CD4-positive, alpha-beta T cell treated with Interleukin-6 at 100 ng/mL for 8 hours (primary cell): Measurements from ENCODE around the gene NODAL.

Source experiments
- DNase-seq: peaks from one replicate; pipeline ENCODE4 v3.0.0-alpha.2; 2020; ENCODE audit warnings: mixed read lengths, low spot score

The NODAL gene

DNA sequence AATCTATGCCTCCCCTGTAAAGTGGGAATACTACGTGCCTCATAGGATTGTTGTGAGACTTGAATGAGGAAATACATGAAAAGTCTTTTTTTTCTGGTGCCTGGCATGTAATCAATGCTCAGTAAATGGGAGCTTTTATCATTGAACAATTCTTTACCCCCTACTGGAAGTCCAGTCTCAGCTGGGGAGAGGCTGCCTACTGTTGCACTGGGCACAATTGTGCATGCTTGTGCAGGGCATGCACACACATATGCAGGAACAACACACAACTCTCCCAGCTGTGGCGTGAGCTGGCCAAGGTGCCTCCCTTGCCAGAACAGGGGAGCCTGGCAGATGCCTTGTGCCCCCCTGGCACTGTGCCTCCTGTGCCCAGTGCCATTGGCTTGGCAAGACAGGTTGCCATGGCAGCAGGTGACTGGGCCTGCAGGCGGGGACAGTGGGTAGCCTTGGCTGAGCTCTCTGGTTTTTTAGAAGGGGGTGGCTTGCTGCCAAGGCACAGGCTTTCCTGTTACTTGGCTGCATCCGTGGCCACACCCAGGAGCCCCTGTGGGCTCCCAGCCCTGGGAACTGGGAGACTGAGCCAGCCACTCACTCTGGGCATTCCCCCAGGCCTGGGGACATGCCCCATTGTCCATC is 21.0 kb upstream of the NODAL start:
- DNase-seq: no peak

- DNase-seq: peak; percentile 44
Measured at GRCh38 chr10:70461397-70462348, 20.2 kb upstream of the NODAL start.

GRCh38 chr10:70459774-70460490 is 18.5 kb upstream of the NODAL start:
- DNase-seq: no peak

DNA sequence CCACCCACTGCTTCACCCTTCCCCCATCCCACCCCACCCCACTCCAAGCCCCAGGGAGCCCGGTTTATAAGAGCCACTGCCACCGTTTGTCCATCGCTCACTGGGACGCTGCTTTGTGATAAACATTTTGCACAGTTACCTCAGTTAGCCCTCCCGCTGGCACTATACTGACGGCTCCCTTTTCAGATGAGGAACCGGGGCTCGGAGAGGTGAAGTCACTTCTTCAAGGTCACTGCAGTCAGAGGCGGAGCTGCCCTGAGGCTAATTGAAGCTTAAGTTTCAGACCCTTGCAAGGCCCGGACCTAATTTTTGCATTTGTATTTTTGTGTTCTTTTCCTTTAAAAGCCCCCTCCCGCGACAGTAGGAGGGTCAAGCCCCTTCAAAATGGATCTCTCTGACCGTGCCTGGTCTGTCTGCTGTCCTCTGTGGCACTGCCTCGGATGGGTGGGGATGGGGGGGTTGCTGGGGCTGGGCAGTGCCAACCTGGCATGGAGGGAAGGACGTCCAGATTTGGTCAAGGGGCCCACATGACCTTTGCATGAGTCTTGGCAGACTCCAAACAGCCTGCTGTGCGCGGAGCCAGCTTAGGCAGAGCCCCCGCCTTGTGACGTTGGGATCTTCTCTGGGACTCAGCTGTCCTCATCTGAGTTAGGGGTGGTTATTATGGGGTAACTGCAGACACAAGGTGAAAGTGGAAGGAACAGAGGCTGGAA is 17.7 kb upstream of the NODAL start:
- no peak for DNase-seq

DNA sequence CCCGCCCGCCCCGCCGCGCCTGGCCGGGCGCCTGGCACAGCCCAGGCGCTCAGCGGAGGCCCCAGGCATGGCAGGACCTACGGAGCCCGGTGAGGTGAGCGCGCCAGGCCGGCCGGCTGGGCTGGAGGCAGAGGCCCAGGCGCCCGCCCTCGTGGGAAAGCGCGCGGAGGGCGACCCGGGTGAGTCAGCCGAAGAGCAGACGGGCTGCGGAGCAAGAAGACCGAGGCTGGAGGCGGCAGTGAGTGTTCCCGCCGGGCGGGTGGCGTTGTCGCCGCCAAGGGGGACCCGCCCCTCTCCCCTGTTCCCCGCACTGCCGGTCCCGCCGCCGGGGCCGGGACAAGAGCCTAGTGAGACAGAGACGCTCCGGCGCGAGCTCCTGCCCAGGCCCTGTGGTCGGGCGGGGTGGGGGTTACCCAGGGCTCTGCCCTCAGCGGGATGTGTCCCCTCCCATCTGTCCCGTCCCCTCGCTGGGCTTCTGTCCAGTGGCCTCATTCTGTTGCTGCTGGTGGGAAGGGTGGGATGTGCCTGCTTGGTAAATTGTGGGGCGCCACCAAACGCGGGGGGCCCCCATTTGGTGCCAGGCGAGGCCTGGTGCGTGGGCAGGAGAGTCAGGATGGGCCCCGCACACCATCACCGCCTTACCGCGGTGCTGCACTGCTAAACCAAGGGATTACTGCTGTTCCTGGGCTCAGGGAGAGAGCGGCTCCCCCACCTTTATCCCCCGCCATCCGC is 17.0 kb upstream of the NODAL start:
- DNase-seq: no peak

- DNase-seq: no peak
Measured at GRCh38 chr10:70457759-70458305, 16.4 kb upstream of the NODAL start.

- DNase-seq: no peak
Measured at GRCh38 chr10:70456164-70456563, 14.7 kb upstream of the NODAL start.

DNA sequence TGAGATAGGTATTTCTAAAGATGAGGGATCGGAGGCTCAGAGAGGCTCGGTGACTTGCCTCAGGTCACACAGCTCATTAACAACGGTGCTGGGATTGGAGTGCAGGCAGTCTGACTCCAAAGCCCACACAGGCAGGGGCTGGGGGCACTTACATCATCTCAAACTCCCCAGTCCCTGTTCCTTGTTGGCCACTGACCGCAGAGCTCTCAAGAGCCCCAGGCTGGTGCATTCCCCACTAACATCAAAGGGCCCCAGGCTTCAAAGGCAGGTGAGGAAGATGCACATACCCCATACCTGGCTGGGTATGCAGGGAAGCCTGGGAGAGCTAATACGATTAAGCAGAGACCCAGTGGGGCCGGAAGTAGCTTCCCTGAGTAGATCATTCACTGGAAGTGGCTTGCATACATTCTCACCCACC is 13.7 kb upstream of the NODAL start:
- no peak for DNase-seq

DNA sequence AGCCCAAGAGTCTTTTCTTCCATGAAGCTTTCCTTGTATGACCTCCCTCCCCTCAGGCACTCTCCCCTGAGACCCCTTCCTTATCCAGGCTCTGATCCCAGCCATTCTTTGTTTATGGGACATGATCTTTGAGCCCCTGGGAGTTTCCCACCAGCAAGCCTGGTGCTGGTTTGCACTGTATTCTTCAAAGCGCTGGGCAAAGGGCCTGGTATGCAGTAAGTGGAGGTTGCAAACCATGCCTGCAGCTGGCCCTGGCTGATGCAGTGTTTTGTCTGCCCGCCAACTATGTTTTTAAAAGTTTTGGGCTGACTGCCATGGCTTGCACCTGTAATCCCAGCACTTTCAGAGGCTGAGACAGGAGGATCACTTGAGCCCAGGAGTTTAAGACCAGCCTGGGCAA is 6.8 kb upstream of the NODAL start:
- no peak for DNase-seq

DNA sequence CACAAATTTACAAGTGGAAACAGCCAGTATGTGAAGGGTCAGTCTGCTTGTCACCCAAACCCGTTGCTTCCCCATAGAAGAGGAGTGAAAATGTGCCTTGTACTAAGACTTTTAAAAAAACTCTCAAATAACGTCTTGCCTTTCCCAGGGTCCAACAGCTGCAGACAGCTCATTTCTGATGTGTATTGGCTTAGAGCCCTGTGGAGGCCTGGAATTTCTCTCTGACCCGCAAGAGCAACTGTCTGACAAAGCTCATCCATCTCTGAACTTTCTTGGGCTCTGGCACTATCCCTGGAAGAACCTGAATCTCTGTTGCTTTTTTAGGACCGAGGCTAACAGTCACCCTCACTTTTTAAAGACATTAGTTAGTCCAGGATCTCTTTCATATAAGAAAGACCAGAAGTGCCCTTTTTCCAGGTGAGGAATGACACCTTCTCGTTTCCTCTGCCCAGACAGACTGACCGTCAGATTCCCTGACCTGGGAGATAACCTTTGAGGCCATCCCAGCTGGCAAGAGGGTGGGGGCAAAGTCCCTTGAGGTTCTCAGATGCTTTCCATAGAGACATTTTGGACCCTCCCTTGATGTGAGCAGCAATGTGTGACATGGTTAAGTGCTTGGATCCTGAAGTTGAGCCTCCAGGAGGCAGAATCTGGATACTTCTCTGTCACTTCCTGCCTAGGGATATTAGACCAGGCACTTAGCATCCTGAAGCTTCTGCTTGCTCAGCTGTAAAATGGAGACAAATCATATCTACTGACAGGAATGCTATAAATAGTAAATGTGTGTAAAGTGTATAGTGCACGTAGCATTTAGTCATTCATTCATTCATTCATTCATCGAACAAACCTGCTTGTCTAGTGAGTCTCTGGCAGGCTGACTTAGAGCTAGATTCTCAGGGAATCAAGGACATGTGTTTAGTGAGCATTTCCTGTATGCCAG is 4.5 kb upstream of the NODAL start:
- DNase-seq: no peak

DNA sequence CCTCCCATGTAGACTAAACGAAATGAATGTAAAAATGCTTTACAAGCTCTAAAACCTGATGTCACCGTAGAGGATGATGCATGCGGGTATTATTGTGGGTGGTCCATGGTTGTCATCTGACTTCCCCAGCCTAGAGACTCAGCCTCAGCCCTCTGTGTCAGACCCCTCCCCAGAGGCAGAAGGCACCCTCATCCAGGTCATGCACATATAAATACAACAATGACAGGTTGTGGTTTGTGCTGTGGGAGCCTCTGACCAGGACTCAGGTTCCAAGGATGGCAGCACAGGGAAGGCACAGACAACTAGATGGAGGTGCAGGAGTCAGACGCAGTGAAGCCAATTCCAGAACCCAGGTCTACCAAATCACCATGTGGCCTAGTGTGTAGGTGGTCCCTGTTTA is 3.3 kb upstream of the NODAL start:
- DNase-seq: no peak

GRCh38 chr10:70442332-70442988 is 979 bp upstream of the NODAL start:
- DNase-seq: no peak

GRCh38 chr10:70441895-70442309 is 421 bp upstream of the NODAL start:
- DNase-seq: no peak

GRCh38 chr10:70440296-70441160 is 953 bp downstream of the NODAL start:
- DNase-seq: no peak

DNA sequence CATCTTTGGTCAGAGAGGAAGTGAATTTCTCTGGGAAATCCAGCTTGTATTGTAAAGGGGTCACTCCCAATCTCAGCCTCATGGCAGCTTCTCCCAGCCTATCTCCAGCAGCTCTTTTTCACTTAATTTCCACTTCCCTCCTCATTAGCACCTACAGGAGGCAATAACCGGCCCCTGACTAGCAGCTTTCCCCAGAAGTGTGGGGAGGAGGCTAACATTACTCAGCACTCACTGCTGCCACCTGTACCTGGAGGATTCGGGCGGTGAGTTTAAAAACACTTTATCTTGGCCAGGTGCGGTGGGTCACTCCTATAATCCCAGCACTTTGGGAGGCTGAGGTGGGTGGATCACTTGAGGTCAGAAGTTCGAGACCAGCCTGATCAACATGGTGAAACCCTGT is 3.8 kb downstream of the NODAL start:
- no peak for DNase-seq

DNA sequence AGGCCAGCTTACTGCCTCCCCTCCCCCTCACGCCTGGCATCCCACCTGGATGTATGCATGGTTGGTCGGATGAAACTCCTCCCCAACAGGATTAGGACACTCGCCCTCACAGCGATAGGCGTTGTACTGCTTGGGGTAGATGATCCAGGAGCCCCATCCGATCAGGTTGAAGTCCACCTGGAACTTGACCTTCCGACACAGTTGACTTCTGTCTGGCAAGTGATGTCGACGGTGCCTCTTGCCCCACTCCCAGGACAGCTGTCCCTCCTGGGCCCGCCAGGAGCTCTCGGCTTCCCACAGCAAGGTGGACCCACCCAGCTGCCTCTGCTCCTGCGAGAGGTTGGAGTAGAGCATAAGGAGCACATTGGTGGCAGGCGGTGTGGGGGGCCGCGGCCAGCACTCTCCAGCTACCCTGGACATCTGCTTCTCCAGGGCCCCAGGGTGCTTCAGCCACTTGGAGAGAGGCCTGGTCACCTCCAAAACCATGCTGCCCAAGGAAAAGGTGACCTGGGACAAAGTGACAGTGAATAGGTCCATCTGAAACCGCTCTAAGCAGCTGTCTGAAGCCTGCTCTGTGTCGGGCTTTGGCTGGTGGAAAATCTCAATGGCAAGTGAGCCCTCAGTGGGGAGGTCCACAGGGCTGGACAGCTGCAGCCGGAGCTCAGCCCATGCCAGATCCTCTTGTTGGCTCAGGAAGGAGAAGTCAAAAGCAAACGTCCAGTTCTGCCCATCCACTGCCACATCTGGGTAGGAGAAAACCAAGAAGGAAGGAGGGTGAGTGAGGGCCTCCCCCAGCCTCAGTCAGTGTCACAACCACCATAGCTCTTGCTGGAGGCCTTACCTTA is 6.0 kb downstream of the NODAL start:
- DNase-seq: no peak

GRCh38 chr10:70433581-70434280 is 7.8 kb downstream of the NODAL start:
- no peak for DNase-seq
